Measurements from ENCODE around the gene DIP2C. TPM values are rescaled to one million over a fixed set of nuclear protein-coding genes. Genes with fewer than 3 reads are reported as not detected.
"Not testable (repeated sequence)": the region's sequence is repeated elsewhere in the genome, so short reads cannot be mapped to it uniquely, and the experiment has no call there.

The DIP2C gene
- total and polyA plus RNA-seq, 2 donors = 21.0 to 24.3 TPM

GRCh38 chr10:329361-330099, 359.9 kb downstream of the DIP2C start:
- Histone ChIP-seq H3K36me3 (ENCODE audit: insufficient read depth) (peaks cover 2% of the 10 kb centered on the region), H3K27ac (ENCODE audit: low read depth) (no peak overlapping the region), H3K4me1 (ENCODE audit: insufficient read depth) (no peaks in the 10 kb centered on the region), H3K4me3 (ENCODE audit: low read depth, low read length) (no peak overlapping the region)
- 20% methylated on average over 15 of the region's 15 CpGs for WGBS
- peak; percentile 67 for DNase-seq (ENCODE audit: extremely low spot score)

GRCh38 chr10:327889-328852, 361.3 kb downstream of the DIP2C start:
- Histone ChIP-seq H3K4me3 (ENCODE audit: low read depth, low read length) (no peak overlapping the region), H3K4me1 (ENCODE audit: insufficient read depth) (no peaks in the 10 kb centered on the region), H3K27ac (ENCODE audit: low read depth) (no peak overlapping the region), H3K36me3 (ENCODE audit: insufficient read depth) (peaks cover 2% of the 10 kb centered on the region)
- no peak for DNase-seq (ENCODE audit: extremely low spot score)
- WGBS = 95% methylated on average over 22 of the region's 22 CpGs

GRCh38 chr10:326894-327635, 362.4 kb downstream of the DIP2C start:
- Histone ChIP-seq H3K36me3 (ENCODE audit: insufficient read depth) (peaks cover 2% of the 10 kb centered on the region), H3K27ac (ENCODE audit: low read depth) (no peak overlapping the region), H3K4me3 (ENCODE audit: low read depth, low read length) (no peak overlapping the region), H3K4me1 (ENCODE audit: insufficient read depth) (no peaks in the 10 kb centered on the region)
- DNase-seq (ENCODE audit: extremely low spot score) = no peak
- WGBS = 93% methylated on average over 29 of the region's 29 CpGs

- H3K27ac ChIP-seq (ENCODE audit: low read depth) = no peak overlapping the region
- DNase-seq (ENCODE audit: extremely low spot score) = no peak
- H3K4me3 ChIP-seq (ENCODE audit: low read depth, low read length) = no peak overlapping the region
- WGBS = 83% methylated on average over 11 of the region's 11 CpGs
- H3K4me1 ChIP-seq (ENCODE audit: insufficient read depth) = no peaks in the 10 kb centered on the region
- H3K36me3 ChIP-seq (ENCODE audit: insufficient read depth) = peaks cover 2% of the 10 kb centered on the region
Observed at GRCh38 chr10:326350-326749, 363.1 kb downstream of the DIP2C start.

GRCh38 chr10:325282-325681, 364.2 kb downstream of the DIP2C start:
- H3K27ac ChIP-seq (ENCODE audit: low read depth) = no peak overlapping the region
- 97% methylated on average over 8 of the region's 8 CpGs for WGBS
- H3K36me3 ChIP-seq (ENCODE audit: insufficient read depth) = peaks cover 2% of the 10 kb centered on the region
- H3K4me3 ChIP-seq (ENCODE audit: low read depth, low read length) = no peak overlapping the region
- DNase-seq (ENCODE audit: extremely low spot score) = no peak
- H3K4me1 ChIP-seq (ENCODE audit: insufficient read depth) = no peaks in the 10 kb centered on the region

GRCh38 chr10:324593-324992, 364.9 kb downstream of the DIP2C start:
- Histone ChIP-seq H3K36me3 (ENCODE audit: insufficient read depth) (peaks cover 2% of the 10 kb centered on the region), H3K27ac (ENCODE audit: low read depth) (no peak overlapping the region), H3K4me1 (ENCODE audit: insufficient read depth) (no peaks in the 10 kb centered on the region), H3K4me3 (ENCODE audit: low read depth, low read length) (no peak overlapping the region)
- no peak for DNase-seq (ENCODE audit: extremely low spot score)
- WGBS = 95% methylated on average over 15 of the region's 15 CpGs

GRCh38 chr10:323651-324293, 365.7 kb downstream of the DIP2C start:
- no peaks in the 10 kb centered on the region for H3K4me1 ChIP-seq (ENCODE audit: insufficient read depth)
- WGBS = 29% methylated on average over 15 of the region's 15 CpGs
- no peak overlapping the region for H3K27ac ChIP-seq (ENCODE audit: low read depth)
- H3K36me3 ChIP-seq (ENCODE audit: insufficient read depth) = peaks cover 2% of the 10 kb centered on the region
- no peak for DNase-seq (ENCODE audit: extremely low spot score)
- H3K4me3 ChIP-seq (ENCODE audit: low read depth, low read length) = no peak overlapping the region

GRCh38 chr10:323046-323445, 366.4 kb downstream of the DIP2C start:
- H3K27ac ChIP-seq (ENCODE audit: low read depth); DNase-seq (ENCODE audit: extremely low spot score); H3K4me3 ChIP-seq (ENCODE audit: low read depth, low read length); H3K36me3 ChIP-seq (ENCODE audit: insufficient read depth); H3K4me1 ChIP-seq (ENCODE audit: insufficient read depth): not testable (repeated sequence)
- 93% methylated on average over 35 of the region's 43 CpGs for WGBS

GRCh38 chr10:320771-321170, 368.7 kb downstream of the DIP2C start:
- no peak for DNase-seq (ENCODE audit: extremely low spot score)
- Histone ChIP-seq H3K4me1 (ENCODE audit: insufficient read depth) (no peaks in the 10 kb centered on the region), H3K4me3 (ENCODE audit: low read depth, low read length) (no peak overlapping the region), H3K27ac (ENCODE audit: low read depth) (no peak overlapping the region), H3K36me3 (ENCODE audit: insufficient read depth) (no peaks in the 10 kb centered on the region)
- WGBS = 96% methylated on average over 10 of the region's 10 CpGs

- 92% methylated on average over 12 of the region's 12 CpGs for WGBS
- no peak overlapping the region for H3K27ac ChIP-seq (ENCODE audit: low read depth)
Observed at GRCh38 chr10:317926-318325, 371.5 kb downstream of the DIP2C start.

GRCh38 chr10:317271-317769, 372.1 kb downstream of the DIP2C start:
- H3K27ac ChIP-seq (ENCODE audit: low read depth) = no peak overlapping the region
- DNase-seq (ENCODE audit: extremely low spot score) = no peak
- 50% methylated on average over 11 of the region's 11 CpGs for WGBS
- H3K4me1 ChIP-seq (ENCODE audit: insufficient read depth) = no peaks in the 10 kb centered on the region
- no peaks in the 10 kb centered on the region for H3K36me3 ChIP-seq (ENCODE audit: insufficient read depth)
- no peak overlapping the region for H3K4me3 ChIP-seq (ENCODE audit: low read depth, low read length)

More at GRCh38 chr10:317926-318325, 371.5 kb downstream of the DIP2C start:
- H3K4me3 ChIP-seq (ENCODE audit: low read depth, low read length) = no peak overlapping the region
- H3K4me1 ChIP-seq (ENCODE audit: insufficient read depth) = no peaks in the 10 kb centered on the region
- H3K36me3 ChIP-seq (ENCODE audit: insufficient read depth) = no peaks in the 10 kb centered on the region
- DNase-seq (ENCODE audit: extremely low spot score) = no peak

- no peak overlapping the region for H3K27ac ChIP-seq (ENCODE audit: low read depth)
- H3K4me3 ChIP-seq (ENCODE audit: low read depth, low read length) = no peak overlapping the region
- DNase-seq (ENCODE audit: extremely low spot score) = no peak
- no peaks in the 10 kb centered on the region for H3K4me1 ChIP-seq (ENCODE audit: insufficient read depth)
- WGBS = 86% methylated on average over 6 of the region's 6 CpGs
- H3K36me3 ChIP-seq (ENCODE audit: insufficient read depth) = no peaks in the 10 kb centered on the region
Observed at GRCh38 chr10:316390-316789, 373.1 kb downstream of the DIP2C start.

- 90% methylated on average over 4 of the region's 4 CpGs for WGBS
- no peaks in the 10 kb centered on the region for H3K4me1 ChIP-seq (ENCODE audit: insufficient read depth)
- no peak for DNase-seq (ENCODE audit: extremely low spot score)
- no peaks in the 10 kb centered on the region for H3K36me3 ChIP-seq (ENCODE audit: insufficient read depth)
- no peak overlapping the region for H3K27ac ChIP-seq (ENCODE audit: low read depth)
- no peak overlapping the region for H3K4me3 ChIP-seq (ENCODE audit: low read depth, low read length)
Observed at GRCh38 chr10:314871-315270, 374.6 kb downstream of the DIP2C start.

All from urinary bladder (tissue), 4 donors.